Umbilical cord (tissue), 2 donors: ENCODE results near the gene SPSB3. TPM values are rescaled to one million over a fixed set of nuclear protein-coding genes. Genes with fewer than 3 reads are reported as not detected.

Source experiments
- DNase-seq: peaks from one replicate; pipeline ENCODE4 v3.0.0-alpha.2; 2015; ENCODE audit warnings: low spot score
- total RNA-seq: library from RNA; depleted of rRNA; stranded (reverse); fragments of >200 nt; gene quantifications from one replicate; pipeline ENCODE4 v1.2.3, GENCODE V29; 2014; ENCODE audit warnings: low replicate concordance; ENCODE audit not compliant: insufficient read depth

SPSB3 gene
- total RNA-seq, result 37.6 TPM

GRCh38 chr16:1782408-1783264 lies at the start of gene SPSB3, which contains the start of gene NUBP2:
TSS of gene SPSB3 (minus strand) at chr16:1782571. CDS start at chr16:1781483, 1,088 bp downstream.
TSS of gene NUBP2 (plus strand) at chr16:1782960. CDS start at chr16:1783021, 61 bp downstream.
- peak; percentile 100 for DNase-seq

DNA sequence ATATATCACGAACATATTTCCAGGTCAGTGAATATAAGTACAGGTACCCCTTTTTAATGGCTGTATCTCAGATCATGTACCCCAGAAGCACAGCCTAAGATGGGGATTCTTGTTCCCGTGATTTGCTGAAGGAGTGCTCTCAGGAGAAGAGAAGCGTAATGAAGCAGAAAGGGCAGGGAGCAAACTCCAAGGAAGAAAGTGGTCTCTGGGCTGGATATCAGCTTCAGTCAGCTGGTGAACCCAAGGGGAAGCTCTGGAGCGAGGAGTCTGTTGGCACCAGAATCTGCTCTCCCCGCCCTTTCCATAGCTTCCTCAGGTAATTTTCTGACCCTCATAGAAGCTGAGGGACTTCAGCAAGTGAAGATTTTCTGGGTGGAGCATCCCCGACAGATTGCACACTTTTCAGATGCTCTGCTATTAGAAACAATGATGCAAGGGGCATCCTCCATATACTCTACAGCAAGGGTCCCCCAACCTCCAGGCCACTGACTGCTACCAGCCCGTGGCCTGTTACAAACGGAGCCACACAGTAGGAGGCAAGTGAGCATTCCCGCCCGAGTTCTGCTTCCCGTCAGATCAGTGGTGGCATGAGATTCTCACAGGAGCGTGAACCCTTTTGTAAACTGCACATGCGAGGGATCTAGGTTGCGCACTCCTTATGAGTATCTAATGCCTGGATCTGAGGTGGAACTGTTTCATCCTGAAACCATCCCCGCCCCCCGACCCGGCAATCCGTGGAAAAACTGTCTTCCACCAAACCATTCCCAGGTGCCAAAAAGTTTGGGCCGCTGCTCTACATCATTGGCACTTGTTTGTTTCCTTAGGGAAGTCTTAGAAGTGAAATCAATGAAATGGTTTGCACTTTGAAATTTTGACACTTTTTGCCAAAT lies 49.1 kb upstream of the SPSB3 start:
- no peak for DNase-seq

DNA sequence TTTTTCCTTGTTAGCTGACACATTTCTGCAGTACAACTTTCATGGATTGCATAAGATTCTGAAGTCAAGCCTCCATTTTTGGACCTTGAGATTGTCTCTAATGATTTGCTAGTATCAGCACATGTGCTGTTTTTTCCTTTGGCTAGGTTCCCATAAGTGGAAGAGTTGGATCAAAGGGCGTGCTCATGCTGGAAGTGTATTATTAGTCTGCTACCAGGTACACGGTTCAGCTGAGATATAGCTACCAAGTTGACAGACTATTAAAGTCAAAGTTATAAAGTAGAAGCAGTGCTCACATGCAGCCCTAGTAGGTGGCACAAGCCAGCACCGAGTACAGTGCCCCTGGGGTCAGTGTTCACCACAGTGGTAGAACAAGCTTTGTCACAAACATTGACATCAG lies 47.8 kb upstream of the SPSB3 start:
- DNase-seq, result no peak

DNA sequence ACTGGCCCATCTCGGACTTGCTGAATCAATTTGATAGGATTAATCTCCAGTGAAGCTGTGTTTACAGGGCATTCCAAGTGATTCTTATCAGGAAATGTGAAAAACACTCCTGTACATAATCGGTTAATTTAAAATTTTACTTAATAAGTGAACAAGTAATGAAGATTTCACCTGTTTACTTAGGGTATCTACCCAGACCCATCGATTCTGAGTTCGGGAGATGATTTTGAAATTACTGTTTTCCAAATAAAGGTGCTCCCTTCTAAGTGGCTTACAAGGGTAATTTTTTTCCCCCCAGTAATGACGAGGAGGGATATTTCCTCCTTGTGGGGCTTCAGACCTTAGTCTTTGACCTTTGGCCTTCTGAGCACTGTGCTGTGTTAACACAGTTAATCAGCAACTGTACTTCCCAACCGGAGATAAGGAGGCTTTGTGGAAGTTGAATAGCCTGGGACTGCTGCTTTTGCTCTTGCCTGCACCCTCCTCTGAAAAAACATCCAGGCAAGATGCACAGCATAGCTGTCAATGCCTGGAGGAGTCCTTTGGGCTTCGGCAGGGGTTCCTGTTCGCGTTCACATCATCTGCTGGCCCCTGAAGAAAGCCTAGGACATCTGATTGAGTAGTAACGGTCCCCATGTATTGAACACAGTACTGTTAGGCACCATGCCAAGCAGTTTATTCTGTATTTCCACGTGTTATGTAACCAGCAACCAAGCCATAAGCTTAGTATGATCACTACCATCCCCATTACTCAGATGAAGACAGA lies 46.5 kb upstream of the SPSB3 start:
- no peak for DNase-seq

GRCh38 chr16:1826691-1827573 lies 44.6 kb upstream of the SPSB3 start, which contains the start of the genes FAHD1 and HAGH:
TSS of gene FAHD1 (plus strand) at chr16:1827206. CDS start at chr16:1827239, 33 bp downstream.
TSS of gene HAGH (minus strand) at chr16:1826825. CDS start at chr16:1826787, 38 bp downstream.
- peak; percentile 97 for DNase-seq

- DNase-seq, result no peak
These were observed 43.7 kb upstream of the SPSB3 start for GRCh38 chr16:1825864-1826690.

DNA sequence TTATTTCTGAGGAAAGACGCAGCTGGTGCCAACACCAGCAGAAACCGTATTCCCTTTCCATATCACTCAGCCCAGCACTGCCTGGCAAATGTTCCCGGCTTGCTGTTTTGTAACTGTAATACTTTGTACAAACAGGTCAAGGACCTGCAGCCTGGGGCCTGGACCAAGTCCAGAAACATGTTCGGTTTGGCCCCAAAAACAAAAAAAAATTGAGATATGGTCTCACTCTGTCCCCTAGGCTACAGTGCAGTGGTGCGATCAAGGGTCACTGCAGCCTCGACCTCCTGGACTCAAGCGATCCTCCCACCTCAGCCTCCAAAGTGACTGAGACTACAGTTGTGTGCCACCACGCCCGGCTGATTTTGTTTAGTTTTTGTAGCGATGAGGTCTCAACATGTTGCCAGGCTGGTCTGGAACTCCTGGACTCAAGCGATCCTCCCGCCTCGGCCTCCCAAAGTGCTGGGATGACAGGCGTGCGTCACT lies 43.1 kb upstream of the SPSB3 start:
- no peak for DNase-seq

DNA sequence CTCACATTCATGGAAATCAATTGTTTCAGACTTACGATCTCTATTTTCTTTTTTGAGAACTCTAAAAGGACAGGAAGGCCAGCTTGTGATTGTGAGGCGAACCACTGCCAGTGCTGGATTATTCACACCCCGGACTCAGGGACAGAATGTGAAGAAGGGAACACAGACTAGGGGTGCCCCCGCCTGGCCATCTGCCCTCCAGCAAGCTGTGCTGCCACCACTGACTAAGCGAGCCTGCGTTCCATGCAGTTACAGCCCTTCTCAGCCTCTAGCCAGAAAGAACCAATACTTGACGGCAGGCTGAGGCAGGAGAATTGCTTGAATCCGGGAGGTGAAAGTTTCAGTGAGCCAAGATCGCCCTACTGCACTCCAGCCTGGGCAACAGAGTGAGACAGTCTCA lies 41.5 kb upstream of the SPSB3 start:
- DNase-seq, result peak; percentile 27

- DNase-seq, result no peak
These were observed 40.4 kb upstream of the SPSB3 start for GRCh38 chr16:1822801-1823200.

GRCh38 chr16:1821861-1822611 lies 39.7 kb upstream of the SPSB3 start:
- no peak for DNase-seq

GRCh38 chr16:1820946-1821290 lies 38.5 kb upstream of the SPSB3 start:
- DNase-seq, result no peak

GRCh38 chr16:1820096-1820945 lies 38.0 kb upstream of the SPSB3 start:
- DNase-seq, result no peak

DNA sequence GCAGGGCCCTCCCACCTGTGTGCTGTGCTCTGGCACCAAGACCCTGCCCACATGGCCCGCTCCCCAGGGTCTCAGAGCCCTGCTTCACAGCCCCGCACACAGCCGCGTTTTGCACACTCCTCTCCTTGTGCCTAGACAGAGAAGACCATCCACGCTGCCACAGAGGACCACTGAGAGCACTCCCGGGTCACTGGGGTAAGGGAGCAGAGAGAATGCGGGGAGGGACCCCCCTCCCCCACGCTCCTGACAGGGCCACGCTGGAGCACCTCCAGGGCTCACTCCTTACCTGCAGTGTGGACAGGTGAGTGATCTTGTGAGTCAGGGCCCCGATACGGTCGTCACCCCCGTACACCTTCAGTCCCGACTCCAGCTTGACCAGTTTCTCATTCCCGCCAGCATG lies 37.2 kb upstream of the SPSB3 start:
- DNase-seq, result no peak

DNA sequence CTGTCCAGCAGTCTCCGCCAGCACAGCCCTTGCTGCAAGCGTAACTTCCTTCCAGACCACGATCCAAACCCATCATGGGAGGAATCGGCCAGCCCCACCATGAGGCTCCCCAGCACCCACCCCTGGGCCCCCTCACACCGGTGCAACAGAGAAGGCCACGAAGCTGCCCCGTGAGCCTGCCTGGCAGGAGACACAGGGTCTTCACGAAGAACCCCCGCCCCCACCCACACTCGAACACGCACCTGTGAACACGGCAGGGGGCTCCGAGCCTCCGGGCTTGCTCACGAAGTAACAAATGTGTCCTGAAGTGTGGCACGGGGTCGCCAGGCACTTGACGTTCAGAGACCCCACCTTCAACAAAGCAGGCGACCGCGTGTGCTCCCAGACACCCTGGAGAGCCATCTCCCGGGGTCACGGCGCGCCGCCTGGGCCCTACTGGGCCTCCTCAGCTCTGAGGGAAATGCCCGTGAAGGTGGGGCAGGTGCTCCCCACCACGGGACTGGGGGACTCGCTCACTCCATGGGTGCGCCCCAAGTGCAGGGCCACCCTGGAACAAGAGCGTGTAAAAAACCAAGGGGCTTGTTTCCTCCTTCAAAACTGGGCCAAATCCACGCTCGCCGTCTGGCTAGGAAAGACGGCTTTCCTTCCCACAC lies 36.6 kb upstream of the SPSB3 start:
- DNase-seq, result no peak

DNA sequence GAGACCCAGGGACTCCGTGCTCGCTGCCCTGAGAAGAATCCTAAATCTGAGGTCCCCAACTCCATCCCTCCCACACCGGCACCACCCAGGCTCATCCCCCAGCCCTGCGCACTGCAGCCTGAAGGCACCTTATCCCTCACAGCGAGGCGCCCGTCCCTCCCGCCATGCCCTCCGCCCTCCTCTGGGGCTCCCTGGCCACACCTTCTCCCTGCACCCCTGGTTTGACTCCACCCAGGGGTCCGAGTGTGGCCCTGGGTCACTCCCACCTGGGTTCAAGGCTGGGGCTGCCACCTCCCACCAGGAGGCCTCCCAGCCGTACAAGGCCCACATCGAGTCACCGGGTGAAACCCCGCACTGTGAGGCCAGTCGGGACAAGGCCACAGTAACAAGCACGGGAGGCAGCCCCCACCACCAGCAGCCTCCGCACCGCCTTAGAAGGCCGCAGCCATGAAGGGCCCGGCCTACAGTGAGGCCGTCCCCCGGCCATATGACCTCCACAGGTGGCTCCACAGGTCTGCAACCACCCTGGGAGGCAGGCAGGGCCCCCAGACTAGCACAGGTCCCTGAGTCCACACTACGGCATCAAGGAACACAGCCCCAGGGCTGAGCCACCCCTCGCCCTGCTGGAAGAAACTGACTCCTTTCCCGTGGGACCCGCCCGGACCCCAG lies 36.0 kb upstream of the SPSB3 start:
- DNase-seq, result no peak

DNA sequence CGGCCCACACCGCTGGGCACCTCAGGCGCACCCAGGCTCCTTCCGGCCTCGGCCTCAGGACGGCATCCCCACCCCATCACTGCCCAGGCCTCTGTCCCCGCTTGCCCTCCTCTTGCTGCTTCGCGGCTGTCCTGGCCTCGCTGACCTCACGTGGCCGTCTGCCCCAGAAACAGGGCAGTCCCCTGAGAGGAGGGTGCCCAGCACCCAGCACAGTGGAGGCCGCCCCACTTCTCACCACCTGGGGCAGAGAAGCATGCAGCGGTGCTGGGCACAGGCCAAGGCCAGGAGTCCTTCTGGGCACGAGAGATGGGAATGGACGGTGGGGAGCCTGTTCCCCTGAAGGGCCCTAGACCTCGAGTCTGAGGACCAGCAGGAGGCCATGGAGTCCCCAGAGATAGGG lies 35.3 kb upstream of the SPSB3 start:
- no peak for DNase-seq

- no peak for DNase-seq
These were observed 34.9 kb upstream of the SPSB3 start for GRCh38 chr16:1817276-1817589.
